SK-N-MC (cell line): ENCODE measurements around the gene ABCA8.

Experiments
- EZH2 ChIP-seq: fragments of 200-600 bp; sonication (generic); IDR thresholded peaks from one replicate; pipeline ENCODE4 v1.6.1; 2017; ENCODE audit warnings: antibody characterized with exemption
- FOXP2 ChIP-seq: optimal IDR thresholded peaks from 2 replicates; pipeline ENCODE3; 2011; ENCODE audit warnings: mild to moderate bottlenecking, moderate library complexity; ENCODE audit not compliant: insufficient read depth; ENCODE audit errors: extremely low read length, control extremely low read depth
- POLR2AphosphoS5 ChIP-seq: IDR thresholded peaks from 2 replicates; pipeline ENCODE4 v1.6.1; 2012; ENCODE audit warnings: mild to moderate bottlenecking, low read depth, low read length, borderline replicate concordance

- TF ChIP-seq EZH2 = no peak
- no peak for TF ChIP-seq POLR2AphosphoS5
- TF ChIP-seq FOXP2 = no peak
Measured at GRCh38 chr17:68963958-68964357, 8.8 kb upstream of the ABCA8 start.
